Stimulated activated naive CD4-positive, alpha-beta T cell treated with Interleukin-2 at 50 U/mL for 16 hours (primary cell): ENCODE results near the gene ZFPM1.

Experiments
- DNase-seq: peaks from one replicate; lab custom pipeline; 2025; lab: John Stamatoyannopoulos, UW

Gene ZFPM1

DNA sequence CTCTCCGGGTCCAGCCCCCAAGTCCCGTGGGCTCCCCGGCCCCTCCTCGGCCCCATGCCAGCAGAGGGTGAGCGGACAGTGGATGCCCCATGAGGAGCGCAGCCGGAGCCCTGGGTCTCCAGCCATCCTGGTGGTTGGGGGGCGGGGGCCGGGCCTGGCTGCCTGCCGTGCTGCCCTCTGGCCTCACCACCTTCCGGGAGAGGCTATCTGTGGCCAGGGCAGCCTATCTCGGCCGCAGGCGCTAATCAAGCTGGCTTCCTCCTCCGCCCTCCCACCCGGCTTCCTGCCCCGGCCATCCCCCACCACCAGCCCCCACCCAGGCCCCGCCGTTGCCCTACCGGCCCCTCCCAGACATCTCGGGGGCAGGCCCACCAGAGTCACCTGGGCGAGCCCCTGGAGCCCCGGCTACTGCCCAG lies 46.8 kb downstream of the ZFPM1 start:
- DNase-seq = no peak

DNA sequence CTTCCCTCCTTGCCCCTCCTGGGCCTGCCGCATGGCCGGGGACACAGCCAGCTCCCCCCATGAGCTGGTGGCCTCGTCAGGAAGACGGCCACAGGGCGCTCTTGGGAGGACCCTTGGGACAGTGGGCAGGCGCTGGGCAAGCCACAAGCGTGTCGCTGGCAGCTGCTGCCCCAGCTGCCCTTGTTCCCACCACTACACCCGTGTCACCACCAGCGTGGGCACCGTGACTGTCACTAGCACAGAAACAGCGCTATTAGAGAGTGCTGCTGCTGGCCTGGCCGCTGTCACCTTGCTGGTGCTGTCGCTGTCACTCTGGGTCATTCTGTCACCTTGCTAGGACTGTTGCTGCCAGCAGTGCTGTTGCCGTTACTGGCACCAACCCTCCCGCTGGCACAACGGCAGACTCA lies 47.2 kb downstream of the ZFPM1 start:
- no peak for DNase-seq

- DNase-seq = no peak
Measured at GRCh38 chr16:88502371-88502770, 49.3 kb downstream of the ZFPM1 start.

GRCh38 chr16:88502776-88503280 lies 49.7 kb downstream of the ZFPM1 start:
- no peak for DNase-seq

- no peak for DNase-seq
Measured at GRCh38 chr16:88503374-88503770, 50.3 kb downstream of the ZFPM1 start.

- DNase-seq = no peak
Measured at GRCh38 chr16:88503771-88504488, 50.9 kb downstream of the ZFPM1 start.

GRCh38 chr16:88504489-88505404 lies 51.7 kb downstream of the ZFPM1 start:
- DNase-seq = no peak

- peak; percentile 49 for DNase-seq
Measured at GRCh38 chr16:88505405-88506082, 52.5 kb downstream of the ZFPM1 start.

DNA sequence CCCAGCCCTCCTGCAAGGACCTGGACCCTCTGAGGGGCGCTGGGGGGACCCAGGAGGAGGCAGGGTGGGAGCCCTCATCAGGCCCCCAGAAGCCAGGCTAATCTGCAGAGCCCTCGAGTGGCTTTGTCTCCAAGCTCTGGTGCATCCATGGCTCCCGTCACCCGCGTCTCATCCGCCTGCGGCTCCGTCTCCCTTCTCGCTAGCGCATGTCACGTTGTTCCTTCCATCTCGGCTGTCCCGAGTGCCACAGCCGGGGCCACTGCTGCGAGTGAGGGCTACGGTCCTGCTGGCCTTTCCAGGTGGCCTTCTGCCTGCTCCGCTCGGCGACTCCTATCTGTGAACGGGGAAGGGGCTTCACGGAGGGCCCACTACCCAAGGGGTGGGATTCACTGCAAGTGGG lies 53.6 kb downstream of the ZFPM1 start:
- no peak for DNase-seq

GRCh38 chr16:88507231-88507743 lies 54.2 kb downstream of the ZFPM1 start:
- no peak for DNase-seq

DNA sequence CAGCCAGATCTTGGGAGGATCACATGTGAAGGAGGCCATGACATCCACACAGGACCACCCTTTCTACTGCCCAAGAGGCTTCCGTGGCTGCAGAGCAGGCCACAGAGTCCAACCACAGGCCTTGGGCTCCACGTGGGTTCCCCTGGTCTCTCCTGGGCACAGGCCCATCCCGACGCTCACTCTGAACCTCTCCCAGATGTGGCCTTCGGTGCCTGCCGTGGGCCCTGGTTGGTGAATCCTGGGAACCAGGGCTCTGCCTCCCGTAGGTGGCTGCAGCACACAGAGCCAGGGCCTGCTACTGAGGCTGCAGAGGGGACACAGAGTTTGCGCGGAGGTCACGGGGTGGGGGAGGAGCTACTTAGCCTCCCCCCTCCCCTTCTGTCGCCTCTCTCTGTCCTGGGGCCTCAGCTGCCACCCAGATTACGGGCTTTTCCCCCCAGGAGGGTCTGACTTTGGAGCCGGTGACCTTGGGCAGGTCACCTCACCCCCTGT lies 55.3 kb downstream of the ZFPM1 start:
- no peak for DNase-seq

DNA sequence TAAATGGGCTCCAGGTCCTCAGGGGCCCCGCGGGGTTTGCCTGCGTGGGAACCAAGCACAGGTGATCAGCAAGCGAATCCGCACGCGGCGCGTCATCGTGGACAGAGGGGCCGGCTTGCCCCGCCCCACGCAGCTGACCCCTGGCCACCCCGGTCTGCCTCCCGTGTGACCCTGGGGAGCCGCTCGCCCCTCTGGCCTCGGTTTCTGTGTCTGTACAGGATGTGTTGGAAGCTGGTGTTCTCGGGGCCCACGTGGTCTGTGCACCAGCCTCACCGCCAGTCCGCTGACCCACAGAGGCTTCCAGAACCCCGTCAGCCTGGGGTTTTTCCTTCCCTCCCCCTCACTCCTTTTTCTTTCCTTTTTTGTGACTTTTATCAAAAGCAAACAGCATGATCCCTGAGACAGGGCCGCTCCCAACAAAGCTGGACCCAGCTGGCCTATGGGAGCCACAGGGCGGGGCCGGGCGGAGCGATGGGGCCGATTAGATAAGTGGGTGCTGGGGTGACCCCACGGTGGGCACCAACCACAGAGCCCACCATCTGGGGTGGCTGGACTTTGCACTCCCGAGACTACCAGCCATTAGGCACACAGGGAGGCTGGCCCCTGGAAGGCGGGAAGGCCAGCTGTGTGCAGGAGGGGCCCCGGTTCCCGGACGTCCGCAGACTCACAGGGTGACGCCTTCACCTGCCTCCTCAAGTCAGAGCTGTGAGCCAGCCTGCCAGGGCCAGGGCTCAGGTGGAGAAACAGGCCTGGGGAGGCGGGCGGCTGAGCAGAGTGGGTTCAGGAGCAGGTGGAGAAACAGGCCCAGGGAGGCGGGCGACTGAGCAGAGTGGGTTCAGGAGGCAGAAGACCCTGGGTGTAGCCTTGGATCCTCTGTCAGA lies 56.0 kb downstream of the ZFPM1 start:
- DNase-seq = no peak

DNA sequence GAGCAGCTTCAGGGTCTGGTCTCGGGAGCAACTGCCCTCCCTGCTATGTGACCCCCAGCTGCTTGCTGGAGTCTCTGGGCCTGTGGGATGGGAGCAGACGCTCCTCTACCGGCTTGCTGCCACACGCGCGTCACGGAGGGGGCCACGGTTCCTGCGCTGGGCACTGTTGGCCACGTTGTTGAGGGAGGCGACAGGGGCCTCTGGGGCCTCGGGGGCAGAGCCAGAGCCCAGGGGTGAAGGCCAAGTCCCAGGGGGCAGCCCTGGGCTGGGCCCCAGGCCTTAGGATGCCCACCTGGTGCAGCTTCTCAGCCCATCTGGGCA lies 56.6 kb downstream of the ZFPM1 start:
- DNase-seq = no peak

GRCh38 chr16:88510091-88510994 lies 57.3 kb downstream of the ZFPM1 start:
- no peak for DNase-seq

DNA sequence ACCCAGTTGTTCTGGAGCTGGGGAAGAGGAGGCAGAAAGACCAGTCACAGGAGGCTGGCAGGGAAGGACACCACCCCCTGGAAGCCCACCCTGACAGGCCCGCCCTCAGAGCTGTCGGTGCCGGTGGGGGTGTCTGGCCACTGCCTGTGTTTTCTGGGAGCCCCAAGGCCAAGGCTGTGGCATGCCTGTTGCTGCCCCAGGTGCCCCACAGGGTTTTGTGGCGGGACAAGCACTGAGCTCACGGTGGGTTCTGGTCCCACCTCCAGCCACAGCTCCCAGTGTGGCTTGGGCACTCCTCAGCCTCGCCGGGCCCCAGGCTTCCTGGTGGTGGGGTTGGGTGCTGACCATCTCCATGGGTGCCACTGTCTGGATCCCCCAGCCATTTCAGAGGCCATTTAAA lies 58.0 kb downstream of the ZFPM1 start:
- DNase-seq = no peak

DNA sequence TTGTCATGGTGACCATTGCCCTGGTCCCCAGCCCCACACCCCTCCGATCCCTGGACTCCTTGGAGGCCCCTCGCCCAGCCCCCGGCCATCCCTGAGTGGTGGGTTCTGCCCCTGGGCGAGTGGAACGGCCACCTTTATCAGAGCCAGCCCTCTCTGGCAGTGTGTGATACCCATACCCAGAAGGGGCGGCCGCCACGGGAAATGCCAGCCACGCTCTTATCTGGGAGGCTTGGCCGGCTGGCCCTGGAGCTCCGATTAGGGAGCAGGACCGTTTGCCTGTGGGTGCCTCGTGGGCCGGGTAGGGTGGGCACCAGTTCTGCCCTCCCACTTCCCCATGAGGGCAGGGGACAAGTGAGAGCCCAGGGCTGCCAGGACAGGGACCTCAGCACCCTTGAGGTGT lies 58.8 kb downstream of the ZFPM1 start:
- DNase-seq = no peak

- no peak for DNase-seq
Measured at GRCh38 chr16:88512728-88513696, 59.9 kb downstream of the ZFPM1 start.

- DNase-seq = no peak
Measured at GRCh38 chr16:88514070-88514469, 61.0 kb downstream of the ZFPM1 start.
